ENCODE measurements around the gene RIBC1. TPM values are rescaled to one million over a fixed set of nuclear protein-coding genes. Genes with fewer than 3 reads are reported as not detected.

The RIBC1 gene
- polyA plus RNA-seq, 1 of the 3 experiments (the other 2 are of a cell fraction): 0.33 TPM

DNA sequence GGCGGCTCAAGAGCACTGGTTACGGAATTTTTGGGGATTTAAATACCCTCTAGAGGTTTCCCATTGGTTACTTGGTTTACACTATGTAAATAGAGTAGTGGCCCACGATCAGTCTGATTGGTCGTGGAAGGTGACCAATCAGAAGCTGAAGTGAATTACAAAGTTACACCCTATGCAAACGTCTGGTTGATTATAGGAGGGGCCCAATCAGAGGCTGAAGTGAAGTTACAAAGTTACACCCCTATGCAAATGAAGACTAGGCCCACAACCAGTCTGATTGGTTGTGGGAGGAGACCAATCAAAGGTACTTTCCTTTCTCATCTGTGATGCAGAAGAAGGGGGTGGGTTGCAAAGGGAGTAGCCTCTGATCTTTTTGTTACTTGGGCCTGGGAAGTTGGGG, 56.6 kb downstream of the RIBC1 start:
- H3K36me3 ChIP-seq (replicated peaks in 1 of 2; ENCODE audit: control insufficient read depth in 1 of 2, insufficient read depth in 2 of 2, low read length in 1 of 2): no peaks in the 10 kb centered on the region
- no peak overlapping the region for H2AFZ ChIP-seq (ENCODE audit: low read depth)
- no peak overlapping the region for H3K4me3 ChIP-seq (ENCODE audit: low read depth in 2 of 2, low read length in 1 of 2)
- CTCF ChIA-PET: interaction anchor here (1.4 to 8.1 kb wide), 2 partner anchors 164 to 186 kb away, joined by 3 to 180 read pairs; no protein-coding TSS in a partner anchor
- DNase-seq: no peak
- 44% methylated on average over 5 of the region's 5 CpGs for WGBS (ENCODE audit: low lambda C conversion rate)
- POLR2A ChIA-PET: no interaction called here
- no peaks in the 10 kb centered on the region for H4K20me1 ChIP-seq (ENCODE audit: insufficient read depth)
- no peaks in the 10 kb centered on the region; a peak in 1 of 4 replicates for H3K4me1 ChIP-seq (ENCODE audit: control insufficient read depth in 1 of 2, insufficient read depth in 2 of 2, low read depth in 1 of 2, low read length in 1 of 2)
- no peaks in the 10 kb centered on the region for H3K9me2 ChIP-seq
- H3K27me3 ChIP-seq (ENCODE audit: insufficient read depth): peaks cover 5% of the 10 kb centered on the region; the same call in 1 of the 2 replicates
- no peak overlapping the region for H3K27ac ChIP-seq (ENCODE audit: low read depth in 2 of 2, low read length in 1 of 2)
- no peak overlapping the region for H3K4me2 ChIP-seq
- H3K9ac ChIP-seq: no peak overlapping the region
- TF ChIP-seq EP300 (IDR thresholded peaks at IDR 0.05; ENCODE audit: borderline replicate concordance in 1 of 2, low read depth in 1 of 2, low read length in 1 of 2) (no peak), MAX (IDR thresholded peaks at IDR 0.05; ENCODE audit: low read depth) (no peak), GABPA (IDR thresholded peaks at IDR 0.05; ENCODE audit: low read depth) (no peak), GATA2 (CRISPR knock-in tag; IDR thresholded peaks at IDR 0.05) (no peak), NRF1 (IDR thresholded peaks at IDR 0.05; ENCODE audit: low read depth, low read length) (no peak), TAF1 (IDR thresholded peaks at IDR 0.05; ENCODE audit: borderline replicate concordance, low read depth, low read length) (no peak), FOSL2 (IDR thresholded peaks at IDR 0.05; ENCODE audit: borderline replicate concordance, low read depth) (no peak), FOXM1 (IDR thresholded peaks at IDR 0.05; ENCODE audit: low read depth) (no peak), PBX3 (IDR thresholded peaks at IDR 0.05) (no peak), JUND (IDR thresholded peaks at IDR 0.05) (no peak), TEAD4 (IDR thresholded peaks at IDR 0.05; ENCODE audit: borderline replicate concordance, insufficient read depth) (no peak), YY1 (IDR thresholded peaks at IDR 0.05; ENCODE audit: low read depth) (no peak), CHD2 (IDR thresholded peaks at IDR 0.05; ENCODE audit: low read length, partially characterized antibody) (no peak), USF2 (IDR thresholded peaks at IDR 0.05; ENCODE audit: borderline replicate concordance, low read depth, low read length) (no peak), RAD21 (IDR thresholded peaks at IDR 0.05; ENCODE audit: low read length) (no peak), MXI1 (IDR thresholded peaks at IDR 0.05; ENCODE audit: low read depth, low read length) (no peak), REST (IDR thresholded peaks at IDR 0.05; ENCODE audit: low read depth, low read length) (no peak), NFIC (IDR thresholded peaks at IDR 0.05; ENCODE audit: borderline replicate concordance) (no peak)
- TF ChIP-seq, protein P1, sequence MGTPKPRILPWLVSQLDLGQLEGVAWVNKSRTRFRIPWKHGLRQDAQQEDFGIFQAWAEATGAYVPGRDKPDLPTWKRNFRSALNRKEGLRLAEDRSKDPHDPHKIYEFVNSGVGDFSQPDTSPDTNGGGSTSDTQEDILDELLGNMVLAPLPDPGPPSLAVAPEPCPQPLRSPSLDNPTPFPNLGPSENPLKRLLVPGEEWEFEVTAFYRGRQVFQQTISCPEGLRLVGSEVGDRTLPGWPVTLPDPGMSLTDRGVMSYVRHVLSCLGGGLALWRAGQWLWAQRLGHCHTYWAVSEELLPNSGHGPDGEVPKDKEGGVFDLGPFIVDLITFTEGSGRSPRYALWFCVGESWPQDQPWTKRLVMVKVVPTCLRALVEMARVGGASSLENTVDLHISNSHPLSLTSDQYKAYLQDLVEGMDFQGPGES (IDR thresholded peaks at IDR 0.05; ENCODE audit: low read depth, low read length): no peak
- H3F3A ChIP-seq (replicated peaks; ENCODE audit: insufficient read depth): no peaks in the 10 kb centered on the region
- H3K79me2 ChIP-seq (ENCODE audit: insufficient read depth): no peaks in the 10 kb centered on the region
- H3K9me3 ChIP-seq: no peaks in the 10 kb centered on the region
